Measurements from ENCODE around the gene RBM47. TPM values are rescaled to one million over a fixed set of nuclear protein-coding genes. Genes with fewer than 3 reads are reported as not detected.

The RBM47 gene
- total and polyA plus RNA-seq, 9 of the 15 experiments (the other 6 are each of a cell fraction or from before 2014, with no cell fraction given) = 1.4 to 6.4 (median 3.3) TPM

DNA sequence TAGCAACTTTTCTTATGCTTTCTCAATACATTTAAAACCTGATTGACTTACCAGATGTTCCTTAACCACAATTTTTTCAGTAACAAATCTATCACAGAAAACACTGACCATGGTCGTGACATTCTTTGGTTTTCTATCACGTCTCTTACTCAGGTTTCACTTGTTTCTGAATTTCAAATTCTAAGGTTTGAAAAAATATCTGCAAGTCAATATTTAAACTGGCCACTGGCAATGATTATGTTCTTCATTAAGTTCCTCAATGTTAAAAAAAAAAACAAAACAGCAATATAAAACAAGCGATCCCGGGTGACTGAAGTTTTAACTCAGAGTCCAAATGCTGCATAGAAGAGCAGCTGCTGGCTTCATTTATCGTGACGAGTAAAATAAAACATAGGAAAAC is 128.9 kb downstream of the RBM47 start (continued):
- TF ChIP-seq, protein P1, sequence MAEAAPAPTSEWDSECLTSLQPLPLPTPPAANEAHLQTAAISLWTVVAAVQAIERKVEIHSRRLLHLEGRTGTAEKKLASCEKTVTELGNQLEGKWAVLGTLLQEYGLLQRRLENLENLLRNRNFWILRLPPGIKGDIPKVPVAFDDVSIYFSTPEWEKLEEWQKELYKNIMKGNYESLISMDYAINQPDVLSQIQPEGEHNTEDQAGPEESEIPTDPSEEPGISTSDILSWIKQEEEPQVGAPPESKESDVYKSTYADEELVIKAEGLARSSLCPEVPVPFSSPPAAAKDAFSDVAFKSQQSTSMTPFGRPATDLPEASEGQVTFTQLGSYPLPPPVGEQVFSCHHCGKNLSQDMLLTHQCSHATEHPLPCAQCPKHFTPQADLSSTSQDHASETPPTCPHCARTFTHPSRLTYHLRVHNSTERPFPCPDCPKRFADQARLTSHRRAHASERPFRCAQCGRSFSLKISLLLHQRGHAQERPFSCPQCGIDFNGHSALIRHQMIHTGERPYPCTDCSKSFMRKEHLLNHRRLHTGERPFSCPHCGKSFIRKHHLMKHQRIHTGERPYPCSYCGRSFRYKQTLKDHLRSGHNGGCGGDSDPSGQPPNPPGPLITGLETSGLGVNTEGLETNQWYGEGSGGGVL (CRISPR knock-in tag; IDR thresholded peaks at IDR 0.05) = no peak
- TF ChIP-seq, protein P2, sequence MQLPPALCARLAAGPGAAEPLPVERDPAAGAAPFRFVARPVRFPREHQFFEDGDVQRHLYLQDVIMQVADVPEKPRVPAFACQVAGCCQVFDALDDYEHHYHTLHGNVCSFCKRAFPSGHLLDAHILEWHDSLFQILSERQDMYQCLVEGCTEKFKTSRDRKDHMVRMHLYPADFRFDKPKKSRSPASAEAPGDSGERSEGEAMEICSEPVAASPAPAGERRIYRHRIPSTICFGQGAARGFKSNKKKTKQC (CRISPR knock-in tag; IDR thresholded peaks at IDR 0.05) = no peak

DNA sequence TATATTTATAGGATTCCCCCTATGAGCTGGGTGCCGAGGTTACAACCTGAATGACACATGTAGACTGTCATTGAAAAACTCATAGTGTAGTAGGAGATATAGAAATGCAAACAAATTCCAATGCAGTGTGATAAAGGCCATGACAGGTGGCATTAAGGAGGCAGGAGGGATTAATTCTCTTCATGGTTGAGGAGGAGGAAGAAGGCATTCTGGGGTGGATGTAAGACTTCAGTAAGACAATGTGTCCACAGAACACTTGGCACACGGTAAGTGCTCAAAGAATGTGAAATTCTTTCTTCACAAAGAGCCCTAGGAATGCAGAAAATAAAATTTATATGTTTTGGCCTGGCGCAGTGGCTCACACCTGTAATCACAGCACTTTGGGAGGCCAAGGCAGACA is 136.5 kb downstream of the RBM47 start:
- Histone ChIP-seq H3K9me3 (replicated peaks; ENCODE audit: control insufficient read depth, insufficient read depth, low read depth, low read length) (no peaks in the 10 kb centered on the region), H3K9me1 (ENCODE audit: control insufficient read depth, insufficient read depth, low read length) (no peaks in the 10 kb centered on the region), H4K20me1 (replicated peaks; ENCODE audit: control insufficient read depth, insufficient read depth, low read length) (no peaks in the 10 kb centered on the region), H3K36me3 (ENCODE audit: control insufficient read depth, insufficient read depth, low read length) (no peaks in the 10 kb centered on the region), H3K27me3 (ENCODE audit: control insufficient read depth in 2 of 2, insufficient read depth in 2 of 2, low read length in 2 of 2) (no peaks in the 10 kb centered on the region), H3K9ac (ENCODE audit: insufficient read depth in 1 of 2, low read depth in 2 of 2, low read length in 2 of 2) (no peak overlapping the region), H3K4me1 (replicated peaks in 1 of 2; ENCODE audit: control insufficient read depth in 2 of 2, insufficient read depth in 2 of 2, low read length in 2 of 2) (peaks cover 0 to 6% of the 10 kb centered on the region in 2 experiments; a peak in 1 of 5 replicates), H3K79me2 (ENCODE audit: control insufficient read depth, insufficient read depth, low read length) (no peaks in the 10 kb centered on the region), H2AFZ (ENCODE audit: low read depth, low read length) (no peak overlapping the region), H3K4me3 (no peak overlapping the region), H3K27ac (ENCODE audit: extremely low read depth, low read depth, low read length) (no peak overlapping the region), H3K4me2 (ENCODE audit: insufficient read depth, low read length) (no peak overlapping the region)
- no peak for DNase-seq (ENCODE audit: extremely low read depth in 1 of 4, low spot score in 3 of 4)
- 69% methylated on average over 3 of the region's 3 CpGs for WGBS (ENCODE audit: insufficient coverage, low coverage, missing lambda C conversion rate)
- no peak for ATAC-seq
- BruUV-seq (replicated peaks) = no TSS peak
- in situ Hi-C loops (cut with MboI) (no loop called here), intact Hi-C loops (cut with micrococcal nuclease) (no loop called here)
- TF ChIP-seq NCOA6 (IDR thresholded peaks at IDR 0.05) = no peak
- TF ChIP-seq CREB1 (IDR thresholded peaks at IDR 0.05) = no peak
- no peak for TF ChIP-seq CREB1 (CRISPR knock-in tag; IDR thresholded peaks at IDR 0.05)
- no peak for TF ChIP-seq ETV5 (CRISPR knock-in tag; IDR thresholded peaks at IDR 0.05; ENCODE audit: low read depth)
- no peak for TF ChIP-seq HNRNPL (IDR thresholded peaks at IDR 0.05; ENCODE audit: low read depth, low read length)
- no peak for TF ChIP-seq SMARCA4 (IDR thresholded peaks at IDR 0.05)
- TF ChIP-seq GATA2 (CRISPR knock-in tag; IDR thresholded peaks at IDR 0.05) = no peak
- no peak for TF ChIP-seq ZNF121 (CRISPR knock-in tag; conservative IDR thresholded peaks at IDR 0.05)
- no peak for TF ChIP-seq ZEB2 (IDR thresholded peaks at IDR 0.05)
- TF ChIP-seq, protein P3, sequence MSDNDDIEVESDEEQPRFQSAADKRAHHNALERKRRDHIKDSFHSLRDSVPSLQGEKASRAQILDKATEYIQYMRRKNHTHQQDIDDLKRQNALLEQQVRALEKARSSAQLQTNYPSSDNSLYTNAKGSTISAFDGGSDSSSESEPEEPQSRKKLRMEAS (CRISPR knock-in tag; IDR thresholded peaks at IDR 0.05) = no peak
- no peak for TF ChIP-seq BRF1 (IDR thresholded peaks at IDR 0.05; ENCODE audit: borderline replicate concordance, extremely low read depth, insufficient read length)
- TF ChIP-seq, protein P4, sequence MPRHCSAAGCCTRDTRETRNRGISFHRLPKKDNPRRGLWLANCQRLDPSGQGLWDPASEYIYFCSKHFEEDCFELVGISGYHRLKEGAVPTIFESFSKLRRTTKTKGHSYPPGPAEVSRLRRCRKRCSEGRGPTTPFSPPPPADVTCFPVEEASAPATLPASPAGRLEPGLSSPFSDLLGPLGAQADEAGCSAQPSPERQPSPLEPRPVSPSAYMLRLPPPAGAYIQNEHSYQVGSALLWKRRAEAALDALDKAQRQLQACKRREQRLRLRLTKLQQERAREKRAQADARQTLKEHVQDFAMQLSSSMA (CRISPR knock-in tag; IDR thresholded peaks at IDR 0.05) = no peak
- TF ChIP-seq DNMT1 (IDR thresholded peaks at IDR 0.05) = no peak
- no peak for TF ChIP-seq DMBX1 (CRISPR knock-in tag; IDR thresholded peaks at IDR 0.05; ENCODE audit: borderline replicate concordance)
- no peak for TF ChIP-seq RNF2 (IDR thresholded peaks at IDR 0.05)
- no peak for FAIRE-seq
- POLR2A ChIA-PET = interaction anchor here (1.3 to 1.8 kb wide), 2 partner anchors 8 to 10 kb away, joined by 5 to 9 read pairs; no protein-coding TSS in a partner anchor
- CTCF ChIA-PET (ENCODE audit: low intra/inter-chr PET ratio) = no interaction called here
